Ascending aorta (tissue), 2 donors: Measurements from ENCODE around the gene ARHGAP25. TPM values are rescaled to one million over a fixed set of nuclear protein-coding genes. Genes with fewer than 3 reads are reported as not detected.

Experiments
- DNase-seq, 2 donors: peaks; one replicate each; pipeline ENCODE4 v3.0.0-alpha.2; 2019; ENCODE audit warnings: low spot score in 2 of 2
- H3K27ac ChIP-seq, 2 donors: fragments of 200-600 bp; sonication (generic); one replicate each; pipeline ENCODE4 v1.5.1; 2016 to 2017; ENCODE audit warnings: mild to moderate bottlenecking in 1 of 2
- H3K27me3 ChIP-seq: fragments of 200-600 bp; sonication (generic); one replicate; pipeline ENCODE4 v1.5.1; 2017
- H3K36me3 ChIP-seq, 2 donors: fragments of 200-600 bp; sonication (generic); one replicate each; pipeline ENCODE4 v1.5.1; 2016
- H3K4me1 ChIP-seq, 2 donors: fragments of 200-600 bp; sonication (generic); one replicate each; pipeline ENCODE4 v1.5.1; 2016 to 2017; ENCODE audit warnings: mild to moderate bottlenecking in 1 of 2
- H3K4me3 ChIP-seq, 2 donors: fragments of 200-600 bp; sonication (generic); one replicate each; pipeline ENCODE4 v1.5.1; 2016 to 2017; ENCODE audit warnings: mild to moderate bottlenecking in 1 of 2
- H3K9me3 ChIP-seq, 2 donors: fragments of 200-600 bp; sonication (generic); one replicate each; pipeline ENCODE4 v1.5.1; 2016
- CTCF ChIP-seq, 3 experiments: fragments of 200-600 bp in 2 of 3; fragments of 450-650 bp in 1 of 3; sonication (generic) in 2 of 3; IDR thresholded peaks; one replicate each; pipeline ENCODE4 v1.5.1; 2016 to 2019; ENCODE audit warnings: antibody characterized with exemption in 3 of 3, mild to moderate bottlenecking in 1 of 3, moderate library complexity in 1 of 3
- intact Hi-C: fragments of 100-400 bp; cut with DNase I; formaldehyde crosslinking; loops from one replicate; pipeline ENCODE4 v1.15.1; 2023
- total RNA-seq: library from RNA; depleted of rRNA; stranded (reverse); fragments of >200 nt; gene quantifications from one replicate; pipeline ENCODE4 v1.1.0, GENCODE V29; 2016

The ARHGAP25 gene
- total RNA-seq, 1 donor from 2014 or later = 8.3 TPM

GRCh38 chr2:68755071-68755470 is 20.5 kb downstream of the ARHGAP25 start:
- TF ChIP-seq CTCF (IDR thresholded peaks at IDR 0.05) = no peak
- Histone ChIP-seq H3K27ac (no peak overlapping the region), H3K27me3 (no peaks in the 10 kb centered on the region), H3K9me3 (peaks cover 0 to 6% of the 10 kb centered on the region in 2 donors), H3K4me3 (no peak overlapping the region), H3K4me1 (peaks cover 0 to 4% of the 10 kb centered on the region in 2 donors), H3K36me3 (no peaks in the 10 kb centered on the region)
- intact Hi-C loops = no loop called here
- DNase-seq = no peak

GRCh38 chr2:68756178-68756577 is 21.6 kb downstream of the ARHGAP25 start:
- Histone ChIP-seq H3K27ac (no peak overlapping the region), H3K36me3 (no peaks in the 10 kb centered on the region), H3K27me3 (no peaks in the 10 kb centered on the region), H3K4me1 (peaks cover 0 to 4% of the 10 kb centered on the region in 2 donors), H3K9me3 (peaks cover 0 to 6% of the 10 kb centered on the region in 2 donors), H3K4me3 (no peak overlapping the region)
- TF ChIP-seq CTCF (IDR thresholded peaks at IDR 0.05) = no peak
- no peak for DNase-seq
- intact Hi-C loops = no loop called here

GRCh38 chr2:68757081-68757480 is 22.5 kb downstream of the ARHGAP25 start:
- no peak for TF ChIP-seq CTCF (IDR thresholded peaks at IDR 0.05)
- H3K4me3 ChIP-seq = no peak overlapping the region
- no peaks in the 10 kb centered on the region for H3K36me3 ChIP-seq
- H3K4me1 ChIP-seq = no peaks in the 10 kb centered on the region
- no peak for DNase-seq
- no peaks in the 10 kb centered on the region for H3K27me3 ChIP-seq
- H3K9me3 ChIP-seq = peaks cover 0 to 6% of the 10 kb centered on the region in 2 donors
- H3K27ac ChIP-seq = no peak overlapping the region
- intact Hi-C loops = no loop called here

- no peaks in the 10 kb centered on the region for H3K27me3 ChIP-seq
- H3K4me1 ChIP-seq = peaks cover 0 to 16% of the 10 kb centered on the region in 2 donors
- no peak for TF ChIP-seq CTCF (IDR thresholded peaks at IDR 0.05)
- H3K4me3 ChIP-seq = no peak overlapping the region
- intact Hi-C loops = no loop called here
- peak overlapping the region in 1 of 2 donors; percentile 46 for H3K27ac ChIP-seq
- no peak for DNase-seq
- no peaks in the 10 kb centered on the region for H3K36me3 ChIP-seq
- H3K9me3 ChIP-seq = peaks cover 0 to under 1% of the 10 kb centered on the region in 2 donors
These were observed 27.5 kb downstream of the ARHGAP25 start for GRCh38 chr2:68762100-68762499.

GRCh38 chr2:68762665-68763064 is 28.1 kb downstream of the ARHGAP25 start:
- Histone ChIP-seq H3K9me3 (no peaks in the 10 kb centered on the region), H3K27ac (peak overlapping the region; percentile 34 to 46), H3K27me3 (no peaks in the 10 kb centered on the region), H3K36me3 (no peaks in the 10 kb centered on the region), H3K4me3 (no peak overlapping the region), H3K4me1 (peaks cover 0 to 16% of the 10 kb centered on the region in 2 donors)
- intact Hi-C loops = no loop called here
- no peak for TF ChIP-seq CTCF (IDR thresholded peaks at IDR 0.05)
- DNase-seq = no peak
